Stimulated activated CD4-positive, alpha-beta T cell treated with anti-CD3 and anti-CD28 coated beads, Interleukin-2, amount 100 ng/mL, for 48 hours (primary cell): Measurements from ENCODE around the gene SGO2.
"Not testable (repeated sequence)": the region's sequence is repeated elsewhere in the genome, so short reads cannot be mapped to it uniquely, and the experiment has no call there.

Experiments
- DNase-seq, 2 donors: peaks; one replicate each; pipeline ENCODE4 v3.0.0-alpha.2; 2020

The SGO2 gene

DNA sequence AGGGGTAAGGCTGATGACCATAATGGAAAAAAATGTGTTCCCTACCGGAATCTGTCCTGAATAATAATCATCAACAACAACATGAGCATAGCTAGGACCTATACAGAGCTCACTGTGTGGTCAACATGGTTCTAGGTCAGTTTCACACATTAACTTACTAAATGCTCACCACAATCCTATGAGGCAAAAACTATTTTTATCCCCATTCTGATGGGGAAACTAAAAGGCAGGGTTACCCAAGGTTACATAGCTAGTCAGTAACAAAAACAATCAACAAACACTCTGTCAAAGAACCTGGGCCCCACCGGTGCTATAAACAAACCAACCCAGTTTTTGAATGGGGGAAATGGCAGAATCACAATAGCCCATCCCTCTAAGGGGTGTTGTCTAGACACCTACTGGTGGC lies 100.0 kb downstream of the SGO2 start:
- no peak for DNase-seq

DNA sequence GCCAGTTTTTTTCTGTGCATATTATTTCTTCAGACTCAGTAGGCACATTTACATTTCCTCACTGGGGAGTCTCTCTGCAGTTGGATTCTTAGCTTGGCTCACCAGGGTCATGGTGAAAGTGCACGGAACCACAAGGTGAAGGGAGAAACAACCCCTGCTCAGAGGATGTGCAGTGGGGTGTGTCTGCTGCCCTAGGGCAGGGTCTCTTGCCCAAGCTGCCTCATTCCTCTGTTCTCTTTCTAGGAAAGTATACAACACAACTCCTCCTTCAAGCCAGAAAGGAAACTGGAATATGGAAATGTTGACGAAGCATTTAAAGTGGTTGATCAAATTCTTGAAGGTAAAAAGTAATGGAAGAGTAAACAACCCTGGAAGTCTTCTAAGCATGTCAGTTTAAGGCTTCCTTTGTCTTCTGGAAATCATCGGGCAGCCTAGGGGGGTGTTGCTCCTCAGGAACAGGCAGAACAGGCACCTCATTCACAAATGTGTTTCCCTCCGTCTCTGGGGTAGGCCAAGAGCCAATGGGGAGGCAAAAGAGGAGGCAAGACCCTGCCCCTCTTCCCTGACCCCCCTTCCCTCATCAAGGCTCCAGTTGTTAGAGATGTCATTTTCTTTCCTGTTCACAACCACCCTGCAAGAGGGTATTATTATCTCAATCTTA lies 101.2 kb downstream of the SGO2 start:
- no peak for DNase-seq

DNA sequence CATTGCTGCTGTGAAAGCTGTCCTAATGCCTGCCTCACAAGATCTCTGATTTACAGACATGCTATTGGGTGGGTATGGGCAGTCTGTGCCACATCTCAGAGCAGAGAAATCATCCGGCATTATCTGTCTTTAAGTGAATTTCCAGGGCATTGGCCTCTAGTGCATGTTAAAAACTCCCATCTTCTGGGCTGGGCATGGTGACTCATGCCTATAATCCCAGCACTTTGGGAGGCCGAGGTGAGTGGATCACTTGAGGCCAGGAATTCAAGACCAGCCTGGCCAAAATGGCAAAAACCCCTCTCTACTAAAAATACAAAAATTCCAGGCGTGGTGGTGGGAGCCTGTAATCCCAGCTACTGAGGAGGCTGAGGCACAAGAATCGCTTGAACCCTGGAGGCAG lies 102.5 kb downstream of the SGO2 start:
- DNase-seq, result not testable (repeated sequence)

DNA sequence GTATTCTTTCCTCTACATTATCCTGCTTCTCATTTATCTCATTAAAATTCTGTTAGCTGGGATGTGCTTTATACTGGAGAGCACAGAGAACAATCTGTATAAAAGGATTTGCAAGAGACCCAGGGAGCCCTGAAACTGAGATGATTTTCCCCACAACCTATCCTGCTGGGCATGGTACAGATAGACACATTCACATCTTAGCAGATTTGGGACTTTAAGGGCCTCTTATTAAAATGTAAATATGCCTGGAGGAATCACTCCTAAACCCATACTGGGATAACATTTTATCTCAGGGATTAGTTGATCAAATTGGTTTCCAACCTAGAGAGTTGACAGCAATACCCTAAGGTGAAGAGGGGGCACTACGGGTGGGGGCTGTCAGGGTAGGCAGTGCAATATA lies 105.3 kb downstream of the SGO2 start:
- DNase-seq, result no peak
